Measurements from ENCODE around the gene ASIC5. TPM values are rescaled to one million over a fixed set of nuclear protein-coding genes. Genes with fewer than 3 reads are reported as not detected.

The ASIC5 gene, protein sequence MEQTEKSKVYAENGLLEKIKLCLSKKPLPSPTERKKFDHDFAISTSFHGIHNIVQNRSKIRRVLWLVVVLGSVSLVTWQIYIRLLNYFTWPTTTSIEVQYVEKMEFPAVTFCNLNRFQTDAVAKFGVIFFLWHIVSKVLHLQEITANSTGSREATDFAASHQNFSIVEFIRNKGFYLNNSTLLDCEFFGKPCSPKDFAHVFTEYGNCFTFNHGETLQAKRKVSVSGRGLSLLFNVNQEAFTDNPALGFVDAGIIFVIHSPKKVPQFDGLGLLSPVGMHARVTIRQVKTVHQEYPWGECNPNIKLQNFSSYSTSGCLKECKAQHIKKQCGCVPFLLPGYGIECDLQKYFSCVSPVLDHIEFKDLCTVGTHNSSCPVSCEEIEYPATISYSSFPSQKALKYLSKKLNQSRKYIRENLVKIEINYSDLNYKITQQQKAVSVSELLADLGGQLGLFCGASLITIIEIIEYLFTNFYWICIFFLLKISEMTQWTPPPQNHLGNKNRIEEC
- not detected in 2 replicates for total RNA-seq

DNA sequence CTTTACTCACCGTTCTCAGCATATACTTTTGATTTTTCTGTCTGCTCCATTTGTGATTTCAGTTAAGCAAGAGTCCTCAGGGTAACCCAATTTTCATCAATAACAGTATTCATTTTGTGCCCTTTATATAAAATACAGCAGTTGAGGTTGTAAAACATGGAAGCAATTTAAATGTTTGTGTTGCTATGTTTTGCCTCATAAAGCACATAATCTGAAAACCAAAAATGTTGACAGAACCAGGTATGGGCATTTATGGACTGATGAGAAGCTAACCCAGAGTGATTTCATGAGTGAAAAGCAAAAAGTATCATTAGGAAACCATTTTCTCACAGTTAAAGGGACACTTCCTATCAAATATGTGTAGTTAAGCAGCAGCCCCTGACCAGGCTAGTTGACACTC, at the start of gene ASIC5:
Gene ASIC5, minus strand, starts transcription at position 101 of the 400 bp plus-strand sequence. Its CDS starts 51 bp downstream, at position 50.

DNA sequence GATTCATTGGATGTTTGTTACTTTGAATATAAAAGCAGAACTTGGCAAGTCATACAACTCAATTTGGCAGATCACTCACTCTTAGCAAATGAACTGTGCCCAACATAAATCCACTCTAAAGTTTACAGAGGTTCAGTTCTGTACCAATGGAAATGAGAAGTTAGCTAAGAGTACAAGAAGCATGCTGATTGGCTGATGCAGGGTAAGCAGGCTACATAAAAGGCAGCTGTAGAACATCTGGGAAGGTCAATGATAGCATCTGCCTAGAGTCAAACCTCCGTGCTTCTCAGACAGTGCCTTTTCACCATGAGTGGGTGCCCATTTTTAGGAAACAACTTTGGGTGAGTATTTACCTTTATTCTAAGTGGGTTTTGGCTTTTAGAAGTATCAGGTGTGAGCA, 37.4 kb upstream of the ASIC5 start, which contains the start of gene TDO2:
Gene TDO2, plus strand, starts transcription at position 244 of the 400 bp plus-strand sequence. Its CDS starts 63 bp downstream, at position 307.

Other genes starting within 250 kb of the ASIC5 start
- gene GUCY1A1, start 199.4 kb downstream of the ASIC5 start, total RNA-seq = 4.5 and 8.5 TPM in 2 replicates
- 39.1 and 46.3 TPM in 2 replicates for gene GUCY1B1, start 107.3 kb downstream of the ASIC5 start, total RNA-seq
- gene TDO2, start 37.4 kb upstream of the ASIC5 start, total RNA-seq = 2.0 and 9.3 TPM in 2 replicates
- gene CTSO, start 87.6 kb upstream of the ASIC5 start, total RNA-seq = 20.3 and 31.8 TPM in 2 replicates

Data from bronchial smooth muscle cell (primary cell).